ENCODE results near the gene BAMBI. TPM values are rescaled to one million over a fixed set of nuclear protein-coding genes. Genes with fewer than 3 reads are reported as not detected.

The BAMBI gene
- total RNA-seq, 1 donor: 14.8 TPM

DNA sequence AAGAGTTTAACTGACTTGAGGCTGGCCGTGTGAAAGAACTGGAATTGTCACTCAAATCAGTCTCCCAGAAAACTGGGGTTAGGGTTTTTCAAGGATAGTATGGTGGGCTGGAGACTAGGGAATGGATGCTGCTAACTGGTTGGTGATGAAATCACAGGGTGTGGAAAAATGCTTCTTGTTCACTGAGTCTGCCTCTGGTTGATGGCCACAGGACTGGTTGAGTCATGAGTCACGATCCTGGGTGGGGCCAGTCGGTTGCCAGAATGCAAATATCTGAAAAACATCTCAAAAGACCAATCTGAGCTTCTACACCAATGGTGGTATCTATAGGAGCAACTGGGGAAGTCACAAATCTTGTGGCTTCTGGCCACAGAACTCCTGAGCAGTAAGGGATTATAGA lies 16.3 kb upstream of the BAMBI start:
- peaks cover 20% of the 10 kb centered on the region for H3K4me1 ChIP-seq (ENCODE audit: insufficient read depth, low read length)
- no peak overlapping the region for H2AFZ ChIP-seq (ENCODE audit: low read length)
- no peak overlapping the region for H3K27ac ChIP-seq (ENCODE audit: low read depth, low read length)
- peak; percentile 93 for DNase-seq (ENCODE audit: insufficient read length, low spot score, missing footprints)
- H3K9me3 ChIP-seq (ENCODE audit: low read depth, low read length): no peaks in the 10 kb centered on the region
- H3K4me2 ChIP-seq (ENCODE audit: insufficient read depth, low read length): no peak overlapping the region
- no peak for TF ChIP-seq CTCF (IDR thresholded peaks at IDR 0.05; ENCODE audit: extremely low read depth, low read depth, low read length)
- H3K36me3 ChIP-seq (ENCODE audit: insufficient read depth, low read length): no peaks in the 10 kb centered on the region
- H4K20me1 ChIP-seq (ENCODE audit: insufficient read depth, low read length): no peaks in the 10 kb centered on the region
- no peaks in the 10 kb centered on the region for H3K79me2 ChIP-seq (ENCODE audit: insufficient read depth, low read length)
- H3K4me3 ChIP-seq (ENCODE audit: insufficient read depth, low read length): no peak overlapping the region
- H3K27me3 ChIP-seq (ENCODE audit: insufficient read depth, low read length): no peaks in the 10 kb centered on the region

DNA sequence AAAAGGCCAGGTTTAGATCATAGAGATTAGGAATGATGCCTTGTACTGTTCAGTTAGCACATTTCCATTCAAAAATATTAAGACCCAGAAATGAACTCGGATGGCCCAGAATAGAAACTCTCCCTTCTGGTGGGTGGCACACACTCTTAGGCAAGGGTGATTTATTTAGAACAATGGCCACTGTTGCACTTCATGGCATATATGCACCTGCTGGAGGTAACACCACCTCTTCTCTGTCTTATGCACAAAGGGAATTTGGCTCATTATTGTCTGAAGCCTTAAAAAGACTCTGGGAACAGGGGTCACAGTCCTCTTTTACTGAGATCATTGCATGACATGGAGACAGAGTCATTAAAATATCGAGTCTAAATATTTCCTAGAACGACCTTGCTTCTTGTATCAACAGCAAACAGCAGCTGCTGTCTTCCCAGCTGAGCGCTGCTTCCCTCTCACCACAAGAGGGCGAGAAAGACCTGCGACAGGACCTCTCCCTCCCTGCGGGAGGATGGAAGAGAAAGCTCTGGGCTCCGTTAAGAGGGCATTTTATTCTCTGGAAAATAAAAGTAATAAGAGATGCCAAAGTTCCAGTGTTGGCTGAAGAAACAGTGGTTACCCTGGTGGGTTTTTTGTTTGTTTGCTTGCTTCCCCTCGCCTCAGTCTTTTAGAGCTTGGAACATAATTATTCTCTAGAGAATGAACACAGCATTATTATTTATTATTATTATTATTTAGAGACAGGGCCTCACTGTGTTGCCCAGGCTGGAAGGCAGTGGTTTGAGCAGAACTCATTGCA lies 13.5 kb upstream of the BAMBI start:
- peaks cover 23% of the 10 kb centered on the region for H3K4me1 ChIP-seq (ENCODE audit: insufficient read depth, low read length)
- H2AFZ ChIP-seq (ENCODE audit: low read length): no peak overlapping the region
- no peaks in the 10 kb centered on the region for H3K9me3 ChIP-seq (ENCODE audit: low read depth, low read length)
- H3K36me3 ChIP-seq (ENCODE audit: insufficient read depth, low read length): no peaks in the 10 kb centered on the region
- no peaks in the 10 kb centered on the region for H3K79me2 ChIP-seq (ENCODE audit: insufficient read depth, low read length)
- DNase-seq (ENCODE audit: insufficient read length, low spot score, missing footprints): peak; percentile 83
- peak; percentile 100 for TF ChIP-seq CTCF (IDR thresholded peaks at IDR 0.05; ENCODE audit: extremely low read depth, low read depth, low read length)
- no peak overlapping the region for H3K4me3 ChIP-seq (ENCODE audit: insufficient read depth, low read length)
- H3K4me2 ChIP-seq (ENCODE audit: insufficient read depth, low read length): no peak overlapping the region
- H4K20me1 ChIP-seq (ENCODE audit: insufficient read depth, low read length): no peaks in the 10 kb centered on the region
- peak overlapping the region; percentile 31 for H3K27ac ChIP-seq (ENCODE audit: low read depth, low read length)
- H3K27me3 ChIP-seq (ENCODE audit: insufficient read depth, low read length): peaks cover 19% of the 10 kb centered on the region

- H3K9me3 ChIP-seq (ENCODE audit: low read depth, low read length): no peaks in the 10 kb centered on the region
- H4K20me1 ChIP-seq (ENCODE audit: insufficient read depth, low read length): no peaks in the 10 kb centered on the region
- H3K4me1 ChIP-seq (ENCODE audit: insufficient read depth, low read length): peaks cover 29% of the 10 kb centered on the region
- DNase-seq (ENCODE audit: insufficient read length, low spot score, missing footprints): no peak
- peak overlapping the region; percentile 31 for H3K27ac ChIP-seq (ENCODE audit: low read depth, low read length)
- no peak for TF ChIP-seq CTCF (IDR thresholded peaks at IDR 0.05; ENCODE audit: extremely low read depth, low read depth, low read length)
- no peak overlapping the region for H2AFZ ChIP-seq (ENCODE audit: low read length)
- no peaks in the 10 kb centered on the region for H3K36me3 ChIP-seq (ENCODE audit: insufficient read depth, low read length)
- H3K79me2 ChIP-seq (ENCODE audit: insufficient read depth, low read length): no peaks in the 10 kb centered on the region
- H3K4me2 ChIP-seq (ENCODE audit: insufficient read depth, low read length): no peak overlapping the region
- peaks cover 25% of the 10 kb centered on the region for H3K27me3 ChIP-seq (ENCODE audit: insufficient read depth, low read length)
- H3K4me3 ChIP-seq (ENCODE audit: insufficient read depth, low read length): no peak overlapping the region
Observed at GRCh38 chr10:28664369-28664740, 13.0 kb upstream of the BAMBI start.

DNA sequence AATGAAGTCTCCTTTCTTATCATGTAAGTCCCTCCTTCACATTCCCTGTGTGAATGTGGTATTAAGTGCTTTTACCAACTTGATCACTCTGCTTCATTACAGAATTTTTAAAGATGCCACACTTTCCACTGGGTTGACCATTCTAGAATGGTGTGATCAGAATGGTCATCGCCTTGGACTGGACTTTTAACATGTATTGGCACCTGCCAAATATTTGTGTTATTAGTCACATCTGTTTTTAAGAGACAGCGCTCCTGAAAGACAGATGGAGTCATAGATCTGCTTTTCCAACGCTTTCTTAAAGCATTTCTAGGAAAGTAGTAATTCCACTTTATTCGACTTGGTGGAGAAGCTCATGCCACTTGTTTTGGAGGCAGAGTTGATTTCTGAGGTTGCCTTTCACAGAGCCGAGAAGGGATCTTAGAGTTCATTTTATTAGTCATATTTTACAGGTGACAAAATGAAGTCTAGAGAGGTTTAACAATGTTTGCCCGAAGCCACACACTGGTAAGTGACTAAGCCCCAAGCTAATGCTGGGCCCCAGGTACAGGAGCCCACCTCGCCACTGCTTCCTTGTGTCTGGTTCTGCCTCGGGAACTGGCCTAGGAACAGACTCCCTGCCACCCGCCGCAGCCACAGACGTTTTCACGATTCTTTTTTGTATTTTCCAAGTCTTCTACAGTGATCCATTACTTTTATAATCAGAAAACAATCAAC lies 10.4 kb upstream of the BAMBI start:
- H2AFZ ChIP-seq (ENCODE audit: low read length): no peak overlapping the region
- H3K4me3 ChIP-seq (ENCODE audit: insufficient read depth, low read length): no peak overlapping the region
- H3K4me2 ChIP-seq (ENCODE audit: insufficient read depth, low read length): no peak overlapping the region
- no peaks in the 10 kb centered on the region for H3K79me2 ChIP-seq (ENCODE audit: insufficient read depth, low read length)
- H4K20me1 ChIP-seq (ENCODE audit: insufficient read depth, low read length): no peaks in the 10 kb centered on the region
- H3K4me1 ChIP-seq (ENCODE audit: insufficient read depth, low read length): peaks cover 17% of the 10 kb centered on the region
- H3K9me3 ChIP-seq (ENCODE audit: low read depth, low read length): no peaks in the 10 kb centered on the region
- H3K36me3 ChIP-seq (ENCODE audit: insufficient read depth, low read length): no peaks in the 10 kb centered on the region
- H3K27me3 ChIP-seq (ENCODE audit: insufficient read depth, low read length): peaks cover 39% of the 10 kb centered on the region
- H3K27ac ChIP-seq (ENCODE audit: low read depth, low read length): no peak overlapping the region
- DNase-seq (ENCODE audit: insufficient read length, low spot score, missing footprints): no peak
- no peak for TF ChIP-seq CTCF (IDR thresholded peaks at IDR 0.05; ENCODE audit: extremely low read depth, low read depth, low read length)
